K562 (cell line): ENCODE data around the gene SLC4A1. TPM values are rescaled to one million over a fixed set of nuclear protein-coding genes. Genes with fewer than 3 reads are reported as not detected.

Experiments
- ASH1L ChIP-seq: fragments of 450-650 bp; IDR thresholded peaks from 2 replicates; pipeline ENCODE4 v1.6.1; 2018; ENCODE audit warnings: borderline replicate concordance, mild to moderate bottlenecking, low read depth; ENCODE audit not compliant: partially characterized antibody
- CBFB ChIP-seq: sonication (generic); formaldehyde crosslinking; IDR thresholded peaks from 2 replicates; pipeline ENCODE4 v1.4.0; 2020; ENCODE audit warnings: mild to moderate bottlenecking, missing genetic modification reagents
- CHCHD3 ChIP-seq: fragments of 250-450 bp; sonication (Bioruptor Pico); IDR thresholded peaks from 2 replicates; pipeline ENCODE4 v2.1.2; 2022; ENCODE audit warnings: mild to moderate bottlenecking
- DMBX1 ChIP-seq: fragments of 250-450 bp; sonication (Bioruptor Pico); IDR thresholded peaks from 2 replicates; pipeline ENCODE4 v1.8.0; 2022; ENCODE audit warnings: inconsistent platforms, mild to moderate bottlenecking, moderate library complexity, borderline replicate concordance
- KDM5B ChIP-seq: fragments of 200-600 bp; sonication (generic); IDR thresholded peaks from 2 replicates; pipeline ENCODE4 v1.6.1; 2012; ENCODE audit warnings: low read depth, mild to moderate bottlenecking, moderate library complexity, low read length, control low read depth, inconsistent platforms; ENCODE audit not compliant: insufficient replicate concordance
- PCBP2 ChIP-seq: fragments of 200-400 bp; formaldehyde crosslinking; IDR thresholded peaks from 2 replicates; pipeline ENCODE4 v1.6.1; 2018; ENCODE audit warnings: low read length, low read depth, mild to moderate bottlenecking, moderate library complexity; ENCODE audit not compliant: poor library complexity, severe bottlenecking
- POLR2H ChIP-seq: IDR thresholded peaks from 2 replicates; pipeline ENCODE4 v1.6.1; 2016; ENCODE audit warnings: missing genetic modification characterization, low read depth, mild to moderate bottlenecking, control low read depth, missing compliant biosample characterization, moderate library complexity
- polyA plus RNA-seq, 8 experiments: library from polyadenylated mRNA; depleted of rRNA in 4 of 8; stranded (reverse) in 5 of 8; unstranded in 3 of 8; fragments of >200 nt; fragmentation: Nextera tagmentation in 2 of 8; fragmentation: Illumina TruSeq in 1 of 8; extraction: Ambion mirVana in 2 of 8; extraction: Trizol in 1 of 8; gene quantifications; 2 replicates each; pipeline versions ENCODE4 v1.2.1 to v1.2.3, GENCODE V29; 2011 to 2014; ENCODE audit warnings: inconsistent platforms in 1 of 8, missing spikeins in 1 of 8
- total RNA-seq, 7 experiments: library from RNA; depleted of rRNA in 6 of 7; stranded (reverse); fragments of >200 nt in 6 of 7; fragmentation: Illumina TruSeq in 2 of 7; extraction: Trizol in 2 of 7; gene quantifications; 2 replicates each; pipeline versions ENCODE4 v1.2.1 to v1.2.3, GENCODE V29; 2011 to 2021; ENCODE audit warnings: low replicate concordance in 1 of 7
- TF ChIP-seq, protein P1 (sequence below): sonication (generic); formaldehyde crosslinking; IDR thresholded peaks from 2 replicates; pipeline ENCODE4 v1.8.0; 2023; ENCODE audit warnings: missing genetic modification reagents, mild to moderate bottlenecking, borderline replicate concordance
- TF ChIP-seq, protein P2 (sequence below): fragments of 250-450 bp; sonication (Bioruptor Pico); IDR thresholded peaks from 2 replicates; pipeline ENCODE4 v1.4.0; 2020; ENCODE audit warnings: mild to moderate bottlenecking, moderate library complexity, borderline replicate concordance
- TF ChIP-seq, protein P3 (sequence below): fragments of 450-650 bp; conservative IDR thresholded peaks from 2 replicates; pipeline ENCODE4 v1.6.1; 2016; ENCODE audit warnings: missing genetic modification characterization, low read depth, mild to moderate bottlenecking, control low read depth, missing compliant biosample characterization
- TF ChIP-seq, protein P4 (sequence below): sonication (generic); formaldehyde crosslinking; IDR thresholded peaks from 2 replicates; pipeline ENCODE4 v1.8.0; 2023; ENCODE audit warnings: mild to moderate bottlenecking, missing genetic modification reagents

Gene SLC4A1
- total and polyA plus RNA-seq, 9 of the 15 experiments (the other 6 are each of a cell fraction or from before 2014, with no cell fraction given): 0.14 to 1.00 (median 0.53) TPM

DNA sequence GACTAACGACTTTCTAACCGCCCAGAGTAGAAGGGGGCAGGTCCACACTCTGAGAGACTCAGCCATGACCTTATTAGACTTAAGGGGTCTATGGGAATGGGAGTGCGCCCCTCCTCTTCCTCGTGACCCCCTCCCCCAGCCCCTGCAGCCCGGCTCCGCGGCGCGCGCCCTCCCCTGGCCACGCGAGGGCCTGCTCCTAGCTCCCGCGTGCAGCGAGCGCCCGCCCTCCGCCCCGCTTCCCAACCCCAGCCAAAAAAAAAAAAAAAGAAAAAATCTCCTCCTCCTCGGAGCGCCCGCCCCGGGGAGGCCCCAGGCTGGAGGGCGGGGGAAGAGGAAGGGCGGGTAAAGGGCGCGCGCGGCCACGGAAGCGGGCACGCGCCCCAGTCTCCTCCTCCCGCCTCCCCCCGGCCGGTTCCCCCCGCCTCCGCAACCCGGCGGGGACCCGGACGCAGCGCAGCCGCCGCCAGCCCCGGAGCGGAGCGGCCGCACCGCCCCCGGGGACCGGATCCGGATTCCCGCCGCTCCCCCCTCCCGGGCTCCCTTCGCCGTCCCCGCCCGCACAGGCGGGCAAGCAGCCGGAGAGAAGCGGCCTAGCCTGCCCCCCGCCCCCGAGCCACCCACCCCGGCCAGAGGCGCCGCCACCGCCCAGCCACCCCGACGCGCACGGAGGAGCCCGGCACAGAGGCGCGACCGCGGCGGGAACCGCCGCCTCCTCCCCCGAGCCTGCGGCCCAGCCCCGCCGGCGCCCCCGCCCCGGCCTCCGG, 49.4 kb downstream of the SLC4A1 start (continued):
- TF ChIP-seq, protein P1, sequence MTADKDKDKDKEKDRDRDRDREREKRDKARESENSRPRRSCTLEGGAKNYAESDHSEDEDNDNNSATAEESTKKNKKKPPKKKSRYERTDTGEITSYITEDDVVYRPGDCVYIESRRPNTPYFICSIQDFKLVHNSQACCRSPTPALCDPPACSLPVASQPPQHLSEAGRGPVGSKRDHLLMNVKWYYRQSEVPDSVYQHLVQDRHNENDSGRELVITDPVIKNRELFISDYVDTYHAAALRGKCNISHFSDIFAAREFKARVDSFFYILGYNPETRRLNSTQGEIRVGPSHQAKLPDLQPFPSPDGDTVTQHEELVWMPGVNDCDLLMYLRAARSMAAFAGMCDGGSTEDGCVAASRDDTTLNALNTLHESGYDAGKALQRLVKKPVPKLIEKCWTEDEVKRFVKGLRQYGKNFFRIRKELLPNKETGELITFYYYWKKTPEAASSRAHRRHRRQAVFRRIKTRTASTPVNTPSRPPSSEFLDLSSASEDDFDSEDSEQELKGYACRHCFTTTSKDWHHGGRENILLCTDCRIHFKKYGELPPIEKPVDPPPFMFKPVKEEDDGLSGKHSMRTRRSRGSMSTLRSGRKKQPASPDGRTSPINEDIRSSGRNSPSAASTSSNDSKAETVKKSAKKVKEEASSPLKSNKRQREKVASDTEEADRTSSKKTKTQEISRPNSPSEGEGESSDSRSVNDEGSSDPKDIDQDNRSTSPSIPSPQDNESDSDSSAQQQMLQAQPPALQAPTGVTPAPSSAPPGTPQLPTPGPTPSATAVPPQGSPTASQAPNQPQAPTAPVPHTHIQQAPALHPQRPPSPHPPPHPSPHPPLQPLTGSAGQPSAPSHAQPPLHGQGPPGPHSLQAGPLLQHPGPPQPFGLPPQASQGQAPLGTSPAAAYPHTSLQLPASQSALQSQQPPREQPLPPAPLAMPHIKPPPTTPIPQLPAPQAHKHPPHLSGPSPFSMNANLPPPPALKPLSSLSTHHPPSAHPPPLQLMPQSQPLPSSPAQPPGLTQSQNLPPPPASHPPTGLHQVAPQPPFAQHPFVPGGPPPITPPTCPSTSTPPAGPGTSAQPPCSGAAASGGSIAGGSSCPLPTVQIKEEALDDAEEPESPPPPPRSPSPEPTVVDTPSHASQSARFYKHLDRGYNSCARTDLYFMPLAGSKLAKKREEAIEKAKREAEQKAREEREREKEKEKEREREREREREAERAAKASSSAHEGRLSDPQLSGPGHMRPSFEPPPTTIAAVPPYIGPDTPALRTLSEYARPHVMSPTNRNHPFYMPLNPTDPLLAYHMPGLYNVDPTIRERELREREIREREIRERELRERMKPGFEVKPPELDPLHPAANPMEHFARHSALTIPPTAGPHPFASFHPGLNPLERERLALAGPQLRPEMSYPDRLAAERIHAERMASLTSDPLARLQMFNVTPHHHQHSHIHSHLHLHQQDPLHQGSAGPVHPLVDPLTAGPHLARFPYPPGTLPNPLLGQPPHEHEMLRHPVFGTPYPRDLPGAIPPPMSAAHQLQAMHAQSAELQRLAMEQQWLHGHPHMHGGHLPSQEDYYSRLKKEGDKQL: no peak
- TF ChIP-seq ASH1L (no peak), KDM5B (peak; percentile 48), POLR2H (tag) (peak; percentile 62; the same call in 1 of the 2 replicates), CHCHD3 (CRISPR knock-in tag) (no peak), DMBX1 (CRISPR knock-in tag) (no peak), PCBP2 (peak; percentile 23), CBFB (CRISPR knock-in tag) (no peak)
- TF ChIP-seq, protein P2, sequence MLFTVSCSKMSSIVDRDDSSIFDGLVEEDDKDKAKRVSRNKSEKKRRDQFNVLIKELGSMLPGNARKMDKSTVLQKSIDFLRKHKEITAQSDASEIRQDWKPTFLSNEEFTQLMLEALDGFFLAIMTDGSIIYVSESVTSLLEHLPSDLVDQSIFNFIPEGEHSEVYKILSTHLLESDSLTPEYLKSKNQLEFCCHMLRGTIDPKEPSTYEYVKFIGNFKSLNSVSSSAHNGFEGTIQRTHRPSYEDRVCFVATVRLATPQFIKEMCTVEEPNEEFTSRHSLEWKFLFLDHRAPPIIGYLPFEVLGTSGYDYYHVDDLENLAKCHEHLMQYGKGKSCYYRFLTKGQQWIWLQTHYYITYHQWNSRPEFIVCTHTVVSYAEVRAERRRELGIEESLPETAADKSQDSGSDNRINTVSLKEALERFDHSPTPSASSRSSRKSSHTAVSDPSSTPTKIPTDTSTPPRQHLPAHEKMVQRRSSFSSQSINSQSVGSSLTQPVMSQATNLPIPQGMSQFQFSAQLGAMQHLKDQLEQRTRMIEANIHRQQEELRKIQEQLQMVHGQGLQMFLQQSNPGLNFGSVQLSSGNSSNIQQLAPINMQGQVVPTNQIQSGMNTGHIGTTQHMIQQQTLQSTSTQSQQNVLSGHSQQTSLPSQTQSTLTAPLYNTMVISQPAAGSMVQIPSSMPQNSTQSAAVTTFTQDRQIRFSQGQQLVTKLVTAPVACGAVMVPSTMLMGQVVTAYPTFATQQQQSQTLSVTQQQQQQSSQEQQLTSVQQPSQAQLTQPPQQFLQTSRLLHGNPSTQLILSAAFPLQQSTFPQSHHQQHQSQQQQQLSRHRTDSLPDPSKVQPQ (CRISPR knock-in tag): no peak
- TF ChIP-seq, protein P3, sequence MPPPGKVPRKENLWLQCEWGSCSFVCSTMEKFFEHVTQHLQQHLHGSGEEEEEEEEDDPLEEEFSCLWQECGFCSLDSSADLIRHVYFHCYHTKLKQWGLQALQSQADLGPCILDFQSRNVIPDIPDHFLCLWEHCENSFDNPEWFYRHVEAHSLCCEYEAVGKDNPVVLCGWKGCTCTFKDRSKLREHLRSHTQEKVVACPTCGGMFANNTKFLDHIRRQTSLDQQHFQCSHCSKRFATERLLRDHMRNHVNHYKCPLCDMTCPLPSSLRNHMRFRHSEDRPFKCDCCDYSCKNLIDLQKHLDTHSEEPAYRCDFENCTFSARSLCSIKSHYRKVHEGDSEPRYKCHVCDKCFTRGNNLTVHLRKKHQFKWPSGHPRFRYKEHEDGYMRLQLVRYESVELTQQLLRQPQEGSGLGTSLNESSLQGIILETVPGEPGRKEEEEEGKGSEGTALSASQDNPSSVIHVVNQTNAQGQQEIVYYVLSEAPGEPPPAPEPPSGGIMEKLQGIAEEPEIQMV (tag): no peak
- TF ChIP-seq, protein P4, sequence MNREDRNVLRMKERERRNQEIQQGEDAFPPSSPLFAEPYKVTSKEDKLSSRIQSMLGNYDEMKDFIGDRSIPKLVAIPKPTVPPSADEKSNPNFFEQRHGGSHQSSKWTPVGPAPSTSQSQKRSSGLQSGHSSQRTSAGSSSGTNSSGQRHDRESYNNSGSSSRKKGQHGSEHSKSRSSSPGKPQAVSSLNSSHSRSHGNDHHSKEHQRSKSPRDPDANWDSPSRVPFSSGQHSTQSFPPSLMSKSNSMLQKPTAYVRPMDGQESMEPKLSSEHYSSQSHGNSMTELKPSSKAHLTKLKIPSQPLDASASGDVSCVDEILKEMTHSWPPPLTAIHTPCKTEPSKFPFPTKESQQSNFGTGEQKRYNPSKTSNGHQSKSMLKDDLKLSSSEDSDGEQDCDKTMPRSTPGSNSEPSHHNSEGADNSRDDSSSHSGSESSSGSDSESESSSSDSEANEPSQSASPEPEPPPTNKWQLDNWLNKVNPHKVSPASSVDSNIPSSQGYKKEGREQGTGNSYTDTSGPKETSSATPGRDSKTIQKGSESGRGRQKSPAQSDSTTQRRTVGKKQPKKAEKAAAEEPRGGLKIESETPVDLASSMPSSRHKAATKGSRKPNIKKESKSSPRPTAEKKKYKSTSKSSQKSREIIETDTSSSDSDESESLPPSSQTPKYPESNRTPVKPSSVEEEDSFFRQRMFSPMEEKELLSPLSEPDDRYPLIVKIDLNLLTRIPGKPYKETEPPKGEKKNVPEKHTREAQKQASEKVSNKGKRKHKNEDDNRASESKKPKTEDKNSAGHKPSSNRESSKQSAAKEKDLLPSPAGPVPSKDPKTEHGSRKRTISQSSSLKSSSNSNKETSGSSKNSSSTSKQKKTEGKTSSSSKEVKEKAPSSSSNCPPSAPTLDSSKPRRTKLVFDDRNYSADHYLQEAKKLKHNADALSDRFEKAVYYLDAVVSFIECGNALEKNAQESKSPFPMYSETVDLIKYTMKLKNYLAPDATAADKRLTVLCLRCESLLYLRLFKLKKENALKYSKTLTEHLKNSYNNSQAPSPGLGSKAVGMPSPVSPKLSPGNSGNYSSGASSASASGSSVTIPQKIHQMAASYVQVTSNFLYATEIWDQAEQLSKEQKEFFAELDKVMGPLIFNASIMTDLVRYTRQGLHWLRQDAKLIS (CRISPR knock-in tag): no peak
